Thyroid gland (tissue), 4 donors: Measurements from ENCODE around the gene PI4K2A.

ENCODE experiments used
- CTCF ChIP-seq, 6 experiments: fragments of 200-600 bp in 3 of 6; fragments of 450-650 bp in 3 of 6; sonication (generic) in 3 of 6; IDR thresholded peaks; one replicate each; pipeline ENCODE4 v1.5.1; 2016 to 2019; ENCODE audit warnings: antibody characterized with exemption in 6 of 6, mild to moderate bottlenecking in 2 of 6, inconsistent platforms in 1 of 6, moderate library complexity in 1 of 6
- POLR2A ChIP-seq, 2 donors: fragments of 450-650 bp; IDR thresholded peaks; one replicate each; pipeline ENCODE4 v1.6.1; 2017; ENCODE audit warnings: antibody characterized with exemption in 2 of 2, mild to moderate bottlenecking in 2 of 2, moderate library complexity in 1 of 2

DNA sequence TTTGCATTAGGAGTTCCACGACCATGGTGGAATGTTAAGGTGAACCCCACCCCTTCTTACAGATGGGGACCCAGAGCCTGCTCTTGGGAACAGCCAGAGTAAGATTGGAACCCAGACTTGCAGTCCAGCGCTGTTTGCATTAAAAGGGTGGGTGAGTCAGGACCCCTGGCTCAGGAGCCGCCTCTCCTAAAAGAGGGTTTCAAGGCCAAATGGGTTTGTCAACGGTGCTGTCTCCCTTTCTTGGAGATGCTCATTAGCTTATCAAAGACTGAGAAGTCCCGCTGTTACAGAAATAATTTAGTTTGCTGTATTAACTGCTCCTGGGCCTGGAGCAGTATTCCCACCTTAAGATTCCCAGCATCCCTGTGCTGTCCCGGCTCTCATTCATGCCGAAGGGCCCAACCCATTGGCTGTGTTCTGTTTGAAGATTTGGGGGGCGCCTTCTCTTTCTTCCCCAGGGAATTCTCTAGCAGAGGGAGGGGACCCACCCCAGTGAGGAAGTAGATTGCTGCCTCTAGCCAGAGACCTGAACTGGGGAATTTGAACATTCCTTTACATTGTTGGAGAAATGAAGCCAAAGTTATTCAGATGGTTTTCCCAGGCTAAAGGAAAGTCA is 74.9 kb downstream of the PI4K2A start:
- TF ChIP-seq CTCF (IDR thresholded peaks at IDR 0.05) (no peak), POLR2A (IDR thresholded peaks at IDR 0.05) (no peak)
